NCI-H774 (cell line): ENCODE measurements around the gene BDH1.
A peak's percentile ranks its signal among the peaks of the same experiment; 100 is the strongest.
"Not testable (repeated sequence)": the region's sequence is repeated elsewhere in the genome, so short reads cannot be mapped to it uniquely, and the experiment has no call there.

ENCODE experiments used
- DNase-seq: peaks from one replicate; lab custom pipeline; 2025; lab: John Stamatoyannopoulos, UW

The BDH1 gene, protein sequence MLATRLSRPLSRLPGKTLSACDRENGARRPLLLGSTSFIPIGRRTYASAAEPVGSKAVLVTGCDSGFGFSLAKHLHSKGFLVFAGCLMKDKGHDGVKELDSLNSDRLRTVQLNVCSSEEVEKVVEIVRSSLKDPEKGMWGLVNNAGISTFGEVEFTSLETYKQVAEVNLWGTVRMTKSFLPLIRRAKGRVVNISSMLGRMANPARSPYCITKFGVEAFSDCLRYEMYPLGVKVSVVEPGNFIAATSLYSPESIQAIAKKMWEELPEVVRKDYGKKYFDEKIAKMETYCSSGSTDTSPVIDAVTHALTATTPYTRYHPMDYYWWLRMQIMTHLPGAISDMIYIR

DNA sequence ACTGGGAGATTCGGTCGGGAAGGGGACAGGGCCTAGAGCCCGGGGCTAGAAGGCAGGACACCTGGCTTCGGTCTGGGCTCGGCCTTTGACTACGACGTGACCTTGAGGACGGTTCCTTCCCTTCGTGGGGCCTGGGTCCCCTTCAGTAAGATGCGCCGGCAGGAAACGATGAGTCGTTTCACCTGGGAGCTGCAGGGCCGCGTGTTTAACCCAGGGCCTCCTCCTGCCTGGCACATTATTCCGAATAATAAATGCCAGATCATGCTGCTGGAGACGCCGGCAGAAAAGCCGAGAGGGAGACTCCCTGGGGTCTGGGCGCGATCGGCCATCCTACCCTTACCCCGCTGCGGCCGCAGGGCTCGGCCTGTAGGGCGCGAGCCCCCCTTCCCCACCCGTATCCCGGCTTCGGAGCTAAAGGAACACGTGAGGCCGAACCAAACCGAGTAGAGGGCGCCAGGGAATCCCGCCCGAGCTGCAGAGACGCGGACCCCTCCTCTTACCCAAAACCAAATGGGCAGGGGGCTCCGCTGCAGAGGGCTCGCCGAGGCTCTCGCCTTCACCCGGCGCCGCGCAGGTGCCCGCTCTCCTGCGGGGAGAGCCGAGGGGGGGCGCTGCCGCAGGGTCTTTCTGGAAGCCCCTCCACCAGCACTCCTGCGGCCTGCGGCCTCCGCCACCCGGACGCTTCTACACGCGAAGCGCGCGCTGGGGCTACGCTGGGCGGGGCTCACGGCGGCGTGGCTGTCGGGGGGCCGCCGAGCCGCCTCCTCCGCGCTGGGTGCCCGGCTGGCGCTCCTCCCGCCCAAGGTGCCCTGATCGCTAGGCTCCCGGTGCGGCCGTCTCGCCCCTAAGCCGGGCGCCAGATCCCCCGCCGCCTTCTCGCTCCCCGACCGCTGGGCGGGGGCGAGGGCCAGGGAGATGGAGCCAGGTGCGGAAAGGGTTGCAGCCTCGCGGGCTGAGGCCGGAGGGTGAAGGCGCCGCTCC is at the start of gene BDH1:
BDH1 (minus strand) TSS at position 688 of the 981 bp plus-strand sequence. CDS start 9,525 bp downstream, outside the sequence.
- peak; percentile 77 for DNase-seq

DNA sequence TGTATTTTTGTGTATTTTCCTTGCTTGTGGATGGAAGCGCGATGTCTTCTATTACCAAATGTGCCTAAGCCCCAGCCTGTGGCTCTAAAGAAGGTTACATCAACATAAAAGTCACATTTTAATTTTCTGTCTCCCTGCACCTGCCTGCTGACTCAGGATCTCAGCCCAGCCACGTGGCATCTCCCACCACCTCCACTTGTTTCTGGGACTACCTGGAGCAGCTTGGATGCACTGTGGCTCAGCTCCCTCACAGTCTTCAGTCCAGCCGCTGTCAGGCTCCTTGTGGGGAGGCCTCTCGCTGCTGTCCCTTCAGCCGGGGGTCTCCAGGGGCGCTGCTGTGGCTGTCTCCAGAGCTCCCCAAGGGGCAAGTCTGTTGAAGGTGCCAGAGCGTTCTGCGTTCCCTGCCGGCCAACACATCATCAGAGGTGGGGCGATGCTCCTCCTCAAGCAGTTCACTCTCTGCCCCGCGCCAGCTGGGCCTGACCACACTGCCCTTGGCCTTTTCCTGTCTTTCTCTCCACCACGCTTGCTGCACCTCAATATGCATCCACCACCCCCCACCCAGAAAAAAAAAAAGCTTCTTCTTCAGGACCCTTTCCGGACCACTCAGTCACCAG is 47.7 kb upstream of the BDH1 start:
- DNase-seq: no peak

DNA sequence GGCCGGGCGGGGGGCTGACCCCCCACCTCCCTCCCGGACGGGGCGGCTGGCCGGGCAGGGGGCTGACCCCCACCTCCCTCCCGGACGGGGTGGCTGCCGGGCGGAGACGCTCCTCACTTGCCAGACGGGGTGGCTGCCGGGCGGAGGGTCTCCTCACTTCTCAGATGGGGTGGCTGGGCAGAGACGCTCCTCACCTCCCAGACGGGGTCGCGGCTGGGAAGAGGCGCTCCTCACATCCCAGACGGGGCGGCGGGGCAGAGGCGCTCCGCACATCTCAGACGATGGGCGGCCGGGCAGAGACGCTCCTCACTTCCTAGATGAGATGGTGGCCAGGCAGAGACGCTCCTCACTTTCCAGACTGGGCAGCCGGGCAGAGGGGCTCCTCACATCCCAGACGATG is 46.6 kb upstream of the BDH1 start:
- DNase-seq: not testable (repeated sequence)

GRCh38 chr3:197601566-197601840 is 45.7 kb upstream of the BDH1 start:
- not testable (repeated sequence) for DNase-seq

DNA sequence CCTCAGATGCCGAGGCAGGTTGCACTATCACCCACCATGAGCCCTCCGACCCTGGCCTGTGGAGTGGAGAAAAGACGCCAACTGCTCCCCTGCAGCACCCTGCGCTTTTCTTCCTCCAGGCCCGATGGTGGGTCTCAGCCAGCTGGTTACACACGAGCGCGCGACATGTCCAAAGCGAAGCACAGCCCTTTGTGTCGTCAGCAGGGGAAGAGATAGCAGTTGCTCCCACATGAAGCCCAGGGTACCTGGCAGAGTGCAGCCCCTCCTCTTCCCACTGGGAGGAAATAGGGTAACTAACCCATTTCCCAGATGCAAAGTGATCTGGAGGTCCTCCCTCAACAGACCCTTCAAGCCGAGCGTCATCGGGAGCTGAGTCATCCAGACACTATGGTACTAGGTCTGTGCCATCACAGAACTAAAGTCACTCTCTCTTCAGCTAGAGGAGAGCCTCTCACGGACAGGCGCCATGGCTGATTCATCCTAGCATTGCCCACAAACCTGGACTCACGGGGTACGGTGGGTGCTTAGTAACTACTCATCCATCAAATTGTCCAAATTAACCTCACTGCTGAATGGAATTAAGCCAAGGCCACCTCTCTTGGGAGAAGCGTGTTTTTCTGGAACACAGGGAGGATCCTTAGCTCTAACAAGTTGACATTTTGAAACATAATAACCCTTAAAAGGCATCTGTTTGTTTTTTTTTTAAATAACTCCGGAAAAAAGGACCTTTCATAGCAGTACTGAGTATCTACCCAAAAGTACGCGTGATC is 45.2 kb upstream of the BDH1 start:
- DNase-seq: no peak

DNA sequence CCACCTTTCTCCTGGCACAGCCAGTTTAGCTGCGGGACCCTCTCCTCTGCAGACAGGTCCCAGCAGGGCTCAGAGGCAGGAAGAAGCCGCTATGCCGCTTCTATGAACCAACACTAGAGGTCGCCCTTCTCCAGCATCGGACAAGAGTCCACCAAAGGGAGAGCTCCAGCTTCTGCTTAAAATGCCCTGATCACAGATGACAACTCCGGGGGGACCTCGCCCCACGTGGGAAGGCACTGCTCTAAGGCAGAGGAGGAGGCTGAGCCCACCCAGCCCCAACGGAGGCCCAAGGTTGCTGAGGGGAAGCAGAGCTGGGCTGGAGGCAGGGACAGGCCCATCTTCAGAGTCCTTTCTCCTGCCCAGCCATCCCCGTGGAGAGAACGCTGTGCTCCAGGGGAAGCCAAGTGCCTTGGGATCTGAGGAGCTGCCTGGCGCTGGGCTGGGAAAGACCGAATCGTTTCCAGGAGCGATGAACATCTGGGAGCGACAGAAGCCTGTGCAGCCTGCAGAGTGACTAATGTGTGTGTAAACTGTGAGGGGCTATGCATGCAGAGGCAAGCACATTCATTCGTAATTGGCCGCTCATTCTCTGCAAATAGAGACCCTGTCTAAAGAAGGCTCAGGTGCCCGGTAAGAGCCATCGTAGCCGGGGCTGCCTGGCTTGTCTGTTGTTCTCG is 43.5 kb upstream of the BDH1 start:
- no peak for DNase-seq

DNA sequence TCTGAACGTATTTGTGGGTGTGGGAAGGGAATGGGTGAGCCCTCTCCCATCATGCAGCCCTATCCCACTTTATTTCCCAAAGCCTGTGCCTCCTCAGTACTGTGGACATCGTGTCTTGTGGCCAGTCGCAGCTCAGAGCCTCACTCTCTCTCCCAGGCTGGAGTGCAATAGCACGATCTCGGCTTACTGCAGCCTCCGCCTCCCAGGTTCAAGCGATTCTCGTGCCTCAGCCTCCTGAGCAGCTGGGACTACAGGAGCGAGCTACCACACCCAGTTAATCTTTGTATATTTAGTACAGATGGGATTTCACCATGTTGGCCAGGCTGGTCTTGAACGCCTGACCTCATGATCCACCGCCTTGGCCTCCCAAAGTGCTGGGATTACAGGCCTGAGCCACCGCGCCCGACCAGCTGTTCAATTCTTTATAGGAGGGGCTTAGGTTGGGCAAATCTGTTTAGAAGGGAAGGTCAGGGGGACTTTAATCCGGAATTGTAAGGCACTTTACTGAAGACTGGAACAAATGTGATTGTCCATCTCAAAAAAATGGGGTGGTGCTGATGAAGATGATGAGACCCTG is 42.7 kb upstream of the BDH1 start:
- no peak for DNase-seq

DNA sequence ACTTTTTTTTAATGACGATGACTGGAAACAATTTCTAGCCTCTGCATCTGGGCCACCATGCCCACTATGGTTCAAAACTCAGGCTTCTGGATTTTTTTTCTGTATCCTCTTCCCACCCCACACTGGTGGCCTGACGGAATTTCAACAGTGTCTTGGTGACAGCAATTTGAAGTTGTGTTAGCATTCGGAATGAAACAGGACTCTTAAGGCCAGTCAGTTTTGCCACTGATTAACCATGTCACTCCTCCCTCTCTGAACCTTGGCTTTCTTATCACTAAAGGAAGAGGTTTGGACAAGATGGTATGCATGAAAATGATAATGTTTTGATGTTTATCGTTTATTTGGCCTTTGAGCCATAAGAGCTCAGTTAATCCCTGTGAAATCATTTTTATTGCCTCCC is 41.6 kb upstream of the BDH1 start:
- DNase-seq: no peak

GRCh38 chr3:197595470-197596185 is 39.9 kb upstream of the BDH1 start:
- DNase-seq: no peak

GRCh38 chr3:197593046-197593380 is 37.2 kb upstream of the BDH1 start:
- DNase-seq: no peak

DNA sequence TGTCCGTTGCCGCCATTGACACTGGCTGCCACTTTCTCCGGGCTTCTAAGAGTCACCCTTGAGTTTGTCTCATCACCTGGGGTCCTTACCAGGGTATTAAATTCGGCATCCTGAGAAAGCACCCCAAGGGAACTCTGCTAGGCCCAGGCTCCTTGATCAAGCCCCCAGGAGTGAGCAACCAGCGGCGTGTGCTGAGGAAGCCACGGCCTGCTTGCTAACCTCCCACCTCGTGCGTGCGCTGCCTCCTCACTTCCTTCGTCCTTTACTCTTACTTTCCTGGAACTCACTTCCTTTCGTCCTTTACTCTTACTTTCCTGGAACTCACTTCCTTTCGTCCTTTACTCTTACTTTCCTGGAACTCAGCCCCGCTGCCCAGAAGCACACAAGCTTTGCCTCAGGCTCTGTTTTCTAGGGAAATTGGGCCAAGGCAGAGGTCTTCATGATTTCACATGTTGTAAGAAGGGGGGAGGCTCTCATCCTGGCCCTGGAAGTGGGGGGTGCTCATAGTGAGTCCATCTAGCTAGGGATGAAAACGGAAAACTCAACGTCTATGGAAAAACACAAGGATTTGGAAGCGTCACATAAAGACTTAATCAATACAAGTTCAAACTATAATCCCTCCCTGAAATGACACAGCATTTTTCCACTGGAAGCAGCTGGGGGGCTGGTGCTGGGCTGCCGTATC is 36.7 kb upstream of the BDH1 start:
- no peak for DNase-seq

DNA sequence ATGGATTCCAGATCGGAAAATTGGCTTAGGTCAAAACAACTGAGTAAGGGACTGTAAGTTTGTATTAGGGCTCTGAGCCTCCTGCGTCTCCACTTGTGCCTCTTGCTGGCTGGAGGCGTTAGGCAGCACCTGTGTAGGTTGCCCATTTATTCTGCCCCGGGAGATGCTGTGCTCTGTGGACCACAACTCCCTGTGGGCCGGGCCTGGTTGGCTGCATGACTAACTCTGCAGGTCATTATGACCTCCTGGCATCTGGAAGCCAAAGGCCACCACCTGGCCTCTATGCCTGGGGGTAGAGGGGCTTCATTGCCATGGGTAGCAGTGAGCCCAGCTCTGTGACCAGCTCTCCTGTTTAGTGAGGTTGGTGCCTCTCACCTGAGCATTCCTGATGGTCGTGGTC is 36.0 kb upstream of the BDH1 start:
- DNase-seq: no peak

- DNase-seq: no peak
Measured at GRCh38 chr3:197590313-197590962, 34.7 kb upstream of the BDH1 start.

- DNase-seq: no peak
Measured at GRCh38 chr3:197589545-197589944, 33.8 kb upstream of the BDH1 start.

- DNase-seq: not testable (repeated sequence)
Measured at GRCh38 chr3:197586768-197587167, 31.0 kb upstream of the BDH1 start.

- no peak for DNase-seq
Measured at GRCh38 chr3:197586181-197586580, 30.4 kb upstream of the BDH1 start.

DNA sequence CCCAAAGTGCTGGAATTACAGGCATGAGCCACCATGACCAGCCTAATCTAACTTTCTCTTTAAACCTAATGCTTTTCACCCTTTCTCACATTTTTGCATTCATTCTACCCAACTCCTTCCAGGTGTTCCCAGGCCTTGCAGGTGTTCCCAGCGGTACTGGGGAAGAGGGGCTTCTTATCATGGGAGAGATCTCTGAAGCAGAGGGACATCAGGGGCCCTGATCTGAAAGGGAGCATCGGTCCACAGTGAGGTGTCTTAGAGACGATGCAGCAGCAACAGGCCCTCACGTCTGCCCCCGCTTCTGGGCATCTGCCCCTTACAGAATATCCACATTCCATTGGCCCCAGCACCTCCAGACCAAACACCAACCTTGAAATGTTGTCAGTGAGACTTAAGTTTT is 29.0 kb upstream of the BDH1 start:
- no peak for DNase-seq

DNA sequence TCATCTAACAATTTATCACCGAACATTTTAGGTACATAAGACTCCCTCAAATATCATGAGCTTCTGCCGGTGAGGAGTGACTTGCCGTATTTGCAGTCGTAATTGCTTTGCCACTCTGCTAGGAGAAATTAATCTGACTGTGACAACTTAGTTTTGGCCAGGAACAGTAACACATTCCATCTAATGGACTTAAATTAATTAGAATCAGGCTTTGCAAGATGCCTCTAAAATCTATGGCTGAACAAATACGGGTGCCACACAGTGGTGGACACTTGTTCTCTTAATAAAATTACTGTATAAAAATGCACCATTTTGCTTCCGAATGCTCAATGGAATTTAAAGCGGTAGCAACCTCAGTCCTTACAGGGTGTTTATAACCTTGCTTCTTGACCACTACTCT is 27.6 kb upstream of the BDH1 start:
- no peak for DNase-seq

DNA sequence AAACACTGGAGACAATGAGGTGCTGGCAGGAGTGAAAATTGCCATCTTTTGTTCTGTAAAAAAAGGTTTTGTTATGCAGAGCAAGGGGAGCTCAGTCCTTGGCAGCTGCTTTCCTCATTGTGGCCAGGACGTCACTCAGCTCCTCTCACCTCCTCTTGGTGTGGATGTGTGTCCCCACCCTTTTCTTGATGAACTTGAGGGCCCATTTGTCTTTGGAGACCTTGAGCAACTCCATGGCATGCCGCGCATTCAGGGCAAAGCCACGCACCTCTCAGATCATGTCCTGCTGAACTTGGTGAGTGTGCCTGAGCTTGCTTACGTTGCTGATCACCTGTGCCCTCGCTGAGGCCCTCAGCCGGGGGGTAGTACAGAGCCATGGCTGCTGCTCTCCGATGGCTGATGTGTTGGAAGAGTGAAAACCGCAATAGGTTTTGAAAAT is 24.5 kb upstream of the BDH1 start:
- DNase-seq: no peak
